SKM-1 treated with dmso at 0.1 percent for 144 hours (cell line): Measurements from ENCODE around the gene TECTA.

Experiments used
- DNase-seq: peaks from one replicate; lab custom pipeline; 2025; ENCODE audit not compliant: unreplicated experiment; lab: John Stamatoyannopoulos, UW

TECTA gene, protein sequence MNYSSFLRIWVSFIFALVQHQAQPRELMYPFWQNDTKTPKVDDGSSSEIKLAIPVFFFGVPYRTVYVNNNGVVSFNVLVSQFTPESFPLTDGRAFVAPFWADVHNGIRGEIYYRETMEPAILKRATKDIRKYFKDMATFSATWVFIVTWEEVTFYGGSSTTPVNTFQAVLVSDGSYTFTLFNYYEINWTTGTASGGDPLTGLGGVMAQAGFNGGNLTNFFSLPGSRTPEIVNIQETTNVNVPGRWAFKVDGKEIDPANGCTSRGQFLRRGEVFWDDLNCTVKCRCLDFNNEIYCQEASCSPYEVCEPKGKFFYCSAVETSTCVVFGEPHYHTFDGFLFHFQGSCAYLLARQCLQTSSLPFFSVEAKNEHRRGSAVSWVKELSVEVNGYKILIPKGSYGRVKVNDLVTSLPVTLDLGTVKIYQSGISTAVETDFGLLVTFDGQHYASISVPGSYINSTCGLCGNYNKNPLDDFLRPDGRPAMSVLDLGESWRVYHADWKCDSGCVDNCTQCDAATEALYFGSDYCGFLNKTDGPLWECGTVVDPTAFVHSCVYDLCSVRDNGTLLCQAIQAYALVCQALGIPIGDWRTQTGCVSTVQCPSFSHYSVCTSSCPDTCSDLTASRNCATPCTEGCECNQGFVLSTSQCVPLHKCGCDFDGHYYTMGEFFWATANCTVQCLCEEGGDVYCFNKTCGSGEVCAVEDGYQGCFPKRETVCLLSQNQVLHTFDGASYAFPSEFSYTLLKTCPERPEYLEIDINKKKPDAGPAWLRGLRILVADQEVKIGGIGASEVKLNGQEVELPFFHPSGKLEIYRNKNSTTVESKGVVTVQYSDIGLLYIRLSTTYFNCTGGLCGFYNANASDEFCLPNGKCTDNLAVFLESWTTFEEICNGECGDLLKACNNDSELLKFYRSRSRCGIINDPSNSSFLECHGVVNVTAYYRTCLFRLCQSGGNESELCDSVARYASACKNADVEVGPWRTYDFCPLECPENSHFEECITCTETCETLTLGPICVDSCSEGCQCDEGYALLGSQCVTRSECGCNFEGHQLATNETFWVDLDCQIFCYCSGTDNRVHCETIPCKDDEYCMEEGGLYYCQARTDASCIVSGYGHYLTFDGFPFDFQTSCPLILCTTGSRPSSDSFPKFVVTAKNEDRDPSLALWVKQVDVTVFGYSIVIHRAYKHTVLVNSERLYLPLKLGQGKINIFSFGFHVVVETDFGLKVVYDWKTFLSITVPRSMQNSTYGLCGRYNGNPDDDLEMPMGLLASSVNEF (N-terminal part only)

DNA sequence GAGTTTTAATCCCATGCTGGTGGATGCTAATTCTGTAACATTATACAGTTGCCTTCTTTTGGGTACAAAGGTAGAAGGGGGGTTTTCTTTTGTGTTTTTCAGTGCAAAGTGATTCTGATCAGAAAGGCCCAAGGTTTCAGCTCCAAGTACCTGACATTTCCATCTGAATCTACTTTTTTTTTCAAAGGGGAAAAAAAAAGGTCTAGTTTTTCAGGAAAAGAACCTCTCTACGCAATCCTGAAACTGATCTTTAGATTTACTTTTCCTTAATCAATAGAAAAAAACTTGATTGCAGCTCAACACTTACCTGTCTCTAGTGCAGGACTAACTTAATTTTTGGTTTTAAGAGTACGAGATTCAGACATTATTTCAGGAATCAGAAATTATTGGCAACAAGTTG lies at the start of gene TECTA:
TSS of gene TECTA (plus strand) at position 301 of the 400 bp plus-strand sequence. CDS start 1,423 bp downstream, outside the sequence.
- no peak for DNase-seq

DNA sequence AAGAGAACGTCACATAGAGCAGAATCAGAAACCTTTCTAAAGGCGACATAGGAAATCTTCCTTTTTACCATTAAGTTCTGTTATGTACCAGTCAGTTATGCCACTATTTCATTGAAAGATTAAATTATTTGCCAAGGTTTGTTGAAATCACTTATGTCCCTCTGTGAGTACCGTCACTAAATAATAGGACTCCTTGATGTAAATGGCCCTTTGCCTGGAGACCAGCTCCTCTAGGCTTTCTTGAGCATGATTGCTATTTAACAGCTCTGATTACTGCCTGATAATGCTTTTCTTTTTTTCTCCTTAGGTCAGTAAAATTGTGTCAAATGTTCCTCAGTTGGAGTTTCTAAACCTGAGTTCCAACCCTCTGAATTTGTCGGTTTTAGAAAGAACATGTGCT lies 47.8 kb upstream of the TECTA start:
- no peak for DNase-seq

DNA sequence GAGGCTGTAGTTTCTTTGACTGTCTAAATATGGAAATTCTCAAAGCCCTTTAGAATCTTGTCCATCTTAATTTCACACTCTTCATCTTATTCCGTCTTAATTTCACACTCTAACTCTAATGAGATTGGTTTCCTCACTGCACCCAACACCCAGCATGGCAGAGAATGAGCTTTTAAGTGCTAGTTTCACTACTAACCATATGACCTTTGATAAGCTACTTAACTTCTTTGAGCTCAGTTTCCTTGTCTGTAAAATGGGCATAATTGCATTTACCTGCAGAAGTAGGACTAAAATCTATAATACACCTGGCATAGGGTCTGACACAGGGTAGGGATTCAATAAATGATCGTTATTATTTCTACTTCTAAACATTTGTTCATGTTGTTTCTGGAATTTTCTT lies 46.8 kb upstream of the TECTA start:
- no peak for DNase-seq

DNA sequence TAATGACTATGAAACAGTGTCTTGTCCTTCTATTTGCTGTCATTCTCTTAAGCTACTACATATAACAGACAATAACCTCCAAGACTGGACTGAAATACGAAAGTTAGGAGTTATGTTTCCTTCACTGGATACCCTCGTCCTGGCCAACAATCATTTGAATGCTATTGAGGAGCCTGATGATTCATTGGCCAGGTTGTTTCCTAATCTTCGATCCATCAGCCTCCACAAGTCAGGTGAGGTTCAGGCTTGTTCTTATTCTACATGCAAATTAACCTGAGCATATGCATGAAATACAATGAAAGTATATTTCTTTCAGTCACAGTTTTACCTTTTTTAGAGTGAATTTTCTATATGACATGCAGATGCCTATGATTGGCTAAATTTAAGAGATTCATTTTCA lies 46.0 kb upstream of the TECTA start:
- no peak for DNase-seq

DNA sequence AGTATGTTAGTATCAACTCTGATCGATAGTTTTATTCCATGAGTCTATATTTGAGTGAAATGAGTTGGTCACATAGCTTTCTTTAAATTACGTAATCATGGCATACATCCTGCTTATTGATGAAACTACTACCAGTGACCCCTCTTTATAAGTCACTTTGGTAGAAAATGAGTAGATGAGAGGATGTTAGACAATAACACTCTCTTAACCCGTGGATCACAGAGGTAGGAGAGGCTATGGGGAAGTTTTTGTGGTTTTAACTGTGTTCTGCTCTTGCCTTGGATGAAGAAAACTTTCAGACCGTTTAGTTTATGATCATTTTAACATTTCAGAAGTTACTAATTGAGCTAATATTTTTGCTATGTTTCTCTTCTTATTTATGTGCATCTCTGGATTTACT lies 43.1 kb upstream of the TECTA start:
- DNase-seq: no peak

DNA sequence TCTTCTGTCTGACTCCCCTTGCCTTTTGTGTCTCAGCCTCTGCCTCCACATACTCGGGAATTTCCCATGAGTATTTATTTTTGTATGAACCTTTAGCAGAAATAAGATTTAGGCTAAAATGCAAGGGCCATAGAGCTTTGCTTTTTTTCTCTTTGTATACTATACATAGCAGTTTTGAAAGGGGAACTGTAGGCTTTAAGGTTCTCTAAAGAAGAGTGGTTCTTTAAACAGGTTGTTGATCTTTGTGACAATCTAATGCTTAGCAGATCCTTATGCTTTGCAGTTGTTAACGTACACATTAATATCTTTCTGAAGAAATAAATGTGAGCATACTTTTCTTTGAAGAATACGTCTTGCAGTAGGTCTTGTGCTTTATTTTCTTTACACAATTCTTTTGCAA lies 42.1 kb upstream of the TECTA start:
- DNase-seq: no peak

DNA sequence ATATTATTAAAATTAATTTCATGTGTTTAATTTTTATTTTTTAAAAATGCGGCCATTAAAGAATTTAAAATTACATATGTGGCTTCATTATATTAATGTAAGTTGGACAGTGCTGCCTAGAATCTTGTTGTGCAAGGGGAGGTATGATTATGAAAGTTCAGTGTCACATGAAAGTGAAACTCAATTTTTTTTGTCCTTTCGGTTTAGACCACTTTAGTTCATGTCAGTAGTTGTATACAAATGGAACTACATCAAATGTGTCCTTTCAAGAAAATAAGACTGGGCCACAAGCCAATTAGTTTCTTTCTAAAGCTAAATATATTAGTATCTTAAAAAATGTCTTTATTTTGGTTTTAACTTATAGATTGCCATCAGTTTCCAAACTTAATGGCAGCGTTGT lies 41.4 kb upstream of the TECTA start:
- no peak for DNase-seq

DNA sequence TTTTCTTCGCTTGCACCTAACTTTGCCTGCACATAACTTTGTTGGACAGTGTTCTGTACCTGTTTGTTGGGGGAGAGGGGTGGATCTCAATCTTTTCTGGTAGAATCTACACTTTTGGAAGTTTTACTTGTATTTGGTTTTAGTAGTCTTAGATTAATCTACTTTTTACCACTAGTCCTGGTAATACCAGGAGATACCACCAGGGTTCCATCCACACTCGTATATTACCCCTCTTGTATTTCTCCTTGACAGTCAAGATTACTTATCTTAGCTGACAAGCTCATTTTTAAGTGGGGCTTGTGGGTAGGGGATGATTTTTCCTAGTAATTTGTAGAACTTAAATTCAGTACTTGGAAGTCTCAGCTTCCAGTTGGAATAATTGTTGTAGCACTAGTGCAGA lies 37.3 kb upstream of the TECTA start:
- DNase-seq: no peak

DNA sequence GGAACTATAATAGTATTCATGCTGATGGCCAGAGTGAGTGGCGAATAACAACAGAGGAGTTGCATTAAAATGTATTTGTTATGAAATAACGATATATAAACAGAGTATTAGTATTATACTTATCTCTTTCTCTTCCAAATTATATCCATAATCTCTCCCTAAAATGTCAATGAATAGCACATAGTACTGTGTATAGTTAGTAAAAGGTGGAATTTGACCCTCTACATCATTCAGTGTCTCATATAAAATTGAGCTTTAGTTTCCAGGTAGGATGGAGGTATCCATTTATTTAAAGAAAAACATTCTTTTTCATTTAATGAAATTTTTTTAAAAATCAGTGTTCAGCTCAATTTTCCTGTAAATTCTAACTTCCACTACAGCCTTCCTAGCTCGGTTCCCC lies 34.4 kb upstream of the TECTA start:
- DNase-seq: no peak

DNA sequence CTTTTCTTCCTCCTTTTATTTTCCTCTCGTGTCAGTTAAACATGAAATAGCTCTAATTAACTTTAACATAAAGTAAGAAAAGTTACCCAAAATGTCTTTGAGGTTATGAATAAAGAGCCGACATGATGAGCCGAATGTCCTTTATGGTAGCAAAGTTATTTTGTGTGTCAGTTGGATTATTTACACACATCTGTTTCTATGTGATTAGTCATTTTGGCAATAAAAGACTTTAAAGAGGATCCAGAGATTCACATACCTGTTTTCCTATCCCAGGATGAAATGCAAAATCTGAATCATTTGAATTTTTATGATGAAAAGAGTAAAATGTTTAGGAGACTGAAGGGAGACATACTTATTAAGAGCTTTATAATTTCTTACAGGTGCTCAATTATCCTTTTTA lies 34.0 kb upstream of the TECTA start:
- no peak for DNase-seq

DNA sequence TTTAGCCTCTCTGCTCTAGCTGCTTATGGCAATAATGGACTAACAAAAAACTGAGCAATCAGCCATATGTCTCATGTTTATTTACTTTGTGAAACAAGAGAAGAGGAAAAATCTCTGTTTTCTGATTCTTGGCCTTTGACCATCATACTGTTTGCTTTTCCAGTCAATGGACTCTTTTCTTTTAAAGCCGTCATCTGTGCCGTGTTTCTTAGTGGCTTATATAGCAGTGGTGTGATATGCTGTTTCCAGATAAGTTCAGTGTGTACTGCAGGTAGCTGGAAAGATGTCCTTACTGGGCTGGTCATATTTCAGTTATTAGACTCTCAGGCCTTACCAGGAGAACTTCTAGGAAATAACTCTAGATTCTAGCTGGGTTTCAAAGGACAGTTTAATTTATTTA lies 33.6 kb upstream of the TECTA start:
- no peak for DNase-seq

DNA sequence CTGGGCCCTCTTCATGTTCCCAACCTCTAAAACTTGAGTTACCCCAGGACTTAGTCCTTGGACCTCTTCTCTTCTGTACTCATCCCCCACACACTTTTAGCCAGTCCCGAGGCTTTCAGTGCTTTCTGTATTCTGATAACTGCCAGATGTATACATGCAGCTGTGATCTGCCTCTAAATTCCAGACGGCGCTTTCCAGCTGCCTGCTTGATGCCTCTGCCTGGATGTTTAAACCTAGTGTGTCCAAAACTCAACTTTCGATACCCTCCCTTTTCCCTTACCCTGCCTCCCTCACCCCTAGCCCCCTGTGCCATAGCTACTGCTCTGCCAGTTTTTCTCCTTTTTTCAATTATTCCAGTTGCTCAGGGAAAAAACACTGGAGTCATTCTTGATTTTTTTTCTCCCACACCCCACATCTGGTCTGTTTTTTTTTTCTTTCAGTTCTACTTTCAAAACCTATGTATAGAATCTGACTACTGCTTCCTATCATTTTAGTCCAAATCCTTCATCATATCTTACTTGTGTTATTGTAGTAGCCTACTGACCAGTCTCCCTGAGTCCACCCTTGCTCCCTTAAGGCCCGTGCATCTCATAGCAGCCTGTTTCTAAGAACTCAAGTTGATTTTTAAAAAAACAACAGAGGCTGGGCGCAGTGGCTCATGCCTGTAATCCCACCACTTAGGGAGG lies 32.9 kb upstream of the TECTA start:
- DNase-seq: no peak

DNA sequence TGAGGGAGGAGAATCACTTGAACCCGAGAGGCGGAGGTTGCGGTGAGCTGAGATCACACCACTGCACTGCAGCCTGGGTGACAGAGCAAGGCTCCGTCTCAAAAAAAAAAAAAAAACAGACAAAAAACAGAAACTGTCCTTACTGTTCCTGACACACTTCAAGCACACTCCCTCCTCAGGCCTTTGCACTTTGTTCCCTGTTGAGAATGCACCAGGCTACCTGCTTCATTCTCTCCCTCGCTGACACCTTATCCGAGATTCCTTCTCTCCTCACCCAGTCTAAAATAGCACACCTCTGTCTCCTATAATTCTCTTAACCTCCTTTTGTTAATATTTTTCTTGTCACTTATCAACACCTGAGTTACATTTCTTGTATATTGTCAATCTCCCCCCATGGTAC lies 32.3 kb upstream of the TECTA start:
- DNase-seq: no peak

DNA sequence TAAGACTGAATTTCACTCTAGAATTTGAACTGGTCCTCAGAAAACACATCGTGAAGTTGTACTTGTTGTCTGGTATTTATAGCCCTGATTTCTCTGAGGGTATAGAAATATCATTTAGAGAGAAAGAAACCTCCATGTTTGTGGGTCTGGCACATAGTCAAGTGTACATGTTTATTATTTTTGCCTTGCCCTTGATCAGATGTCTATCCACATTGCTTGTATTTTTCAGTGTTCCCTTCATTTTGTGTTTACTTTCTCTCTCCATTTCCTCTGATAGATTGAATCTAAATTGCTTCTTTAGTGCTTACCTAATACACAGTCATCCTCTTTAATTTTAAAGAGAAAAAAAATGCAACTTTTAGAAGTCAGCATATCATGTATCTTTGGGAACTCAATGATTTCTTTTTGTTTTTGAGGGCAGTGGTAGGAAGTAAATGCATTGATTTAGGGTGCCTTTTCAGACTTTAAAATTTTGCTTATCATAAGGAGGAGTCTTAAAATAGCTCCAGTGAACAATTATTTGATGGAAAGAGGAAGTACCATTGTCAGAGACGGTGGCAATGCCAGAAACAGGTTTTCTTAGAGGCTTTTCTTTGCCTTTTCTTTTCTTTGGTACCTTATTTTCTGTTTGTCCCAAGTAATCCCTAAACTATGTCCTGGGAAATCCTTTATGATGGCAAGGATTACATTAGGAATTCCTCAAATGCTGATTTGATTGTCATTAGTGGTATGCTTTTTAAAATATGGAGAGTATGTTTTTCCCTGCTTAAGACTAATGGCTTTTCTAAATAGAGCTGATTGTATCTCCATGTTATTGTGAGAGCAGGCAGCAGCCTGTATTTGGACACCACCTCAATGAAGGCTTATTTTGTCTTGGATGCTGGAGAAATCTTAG lies 29.8 kb upstream of the TECTA start:
- DNase-seq: no peak

DNA sequence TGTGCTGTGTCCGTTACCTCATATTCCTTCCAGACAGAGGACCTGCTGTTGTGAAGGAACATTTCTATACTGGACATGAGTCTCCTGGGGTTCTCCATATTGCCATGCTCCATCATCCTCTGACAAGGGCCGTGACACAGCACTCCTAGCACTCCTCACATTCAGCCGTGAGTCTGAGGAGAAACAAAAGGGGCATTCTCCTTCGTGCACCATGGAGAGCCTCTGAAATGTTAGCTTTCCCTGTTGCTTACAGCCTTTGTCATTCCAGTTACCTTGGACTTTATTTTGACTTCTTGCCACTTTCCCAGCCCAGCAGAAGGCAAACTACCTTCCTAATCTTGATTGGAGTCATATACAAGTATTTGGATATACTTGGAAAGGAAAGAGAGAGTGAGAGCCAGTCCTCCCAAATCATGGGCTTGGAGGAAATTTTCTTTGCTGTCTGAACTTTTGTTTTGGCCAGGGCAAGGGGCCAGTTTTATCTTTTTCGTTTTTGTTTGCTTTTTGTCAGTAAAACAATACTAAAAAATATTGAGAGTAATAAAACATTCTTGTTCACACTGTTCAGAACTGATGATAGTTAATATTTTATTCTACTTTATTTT lies 29.1 kb upstream of the TECTA start:
- no peak for DNase-seq

DNA sequence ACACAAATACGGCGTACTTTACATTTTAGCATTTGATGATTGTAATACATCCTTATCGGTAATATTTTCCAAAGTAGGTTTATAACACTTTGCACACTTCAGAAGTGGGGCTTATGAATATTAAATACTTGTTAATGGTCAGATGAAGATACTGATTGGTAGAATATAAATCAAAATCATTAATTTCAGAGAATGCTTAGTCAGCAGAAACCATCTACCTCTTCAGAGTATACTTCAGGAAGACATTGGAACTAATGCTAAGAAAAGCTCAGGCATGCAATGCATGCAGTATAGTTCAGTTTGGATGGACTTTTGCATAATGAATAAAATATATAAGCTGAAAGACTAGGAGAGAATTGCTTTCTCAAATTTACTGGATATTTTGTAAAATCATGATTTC lies 19.7 kb upstream of the TECTA start:
- no peak for DNase-seq

DNA sequence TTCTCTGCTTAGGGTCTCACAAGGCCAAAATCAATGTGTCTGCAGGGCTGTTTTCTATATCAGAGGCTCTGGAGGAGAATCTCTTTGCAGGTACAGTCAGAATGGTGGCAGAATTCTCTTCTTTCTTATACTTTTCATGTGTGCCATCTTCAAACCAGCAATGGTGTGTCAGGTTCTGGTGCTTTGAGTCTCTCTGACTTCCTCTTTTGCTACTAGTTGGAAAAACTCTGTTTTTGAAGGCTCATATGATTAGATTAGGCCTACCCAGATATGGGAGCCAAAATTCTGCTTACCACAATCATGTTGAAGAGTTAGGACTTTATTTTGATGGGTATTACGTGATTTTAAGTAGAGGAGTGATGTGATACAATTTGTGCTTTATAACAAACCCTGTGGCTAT lies 18.8 kb upstream of the TECTA start:
- no peak for DNase-seq

DNA sequence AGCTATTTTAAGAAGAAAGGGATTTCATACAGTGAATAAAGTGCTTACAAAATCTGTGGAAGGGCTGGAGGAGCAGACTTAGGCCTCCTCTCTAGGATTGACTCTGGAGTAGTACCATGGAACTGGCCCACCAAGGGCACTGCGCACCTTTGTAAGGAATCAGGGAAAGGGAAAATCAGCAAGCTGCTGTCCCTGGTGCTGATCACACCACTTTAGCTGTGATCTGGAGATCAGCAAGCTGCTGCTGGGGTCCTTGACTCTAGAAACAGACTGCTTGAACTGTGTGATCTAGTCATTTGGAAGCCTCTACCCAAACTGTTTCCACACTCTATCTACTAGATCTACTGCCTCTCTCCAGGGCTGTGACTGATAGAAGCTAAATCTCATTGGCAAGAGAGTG lies 18.4 kb upstream of the TECTA start:
- no peak for DNase-seq

DNA sequence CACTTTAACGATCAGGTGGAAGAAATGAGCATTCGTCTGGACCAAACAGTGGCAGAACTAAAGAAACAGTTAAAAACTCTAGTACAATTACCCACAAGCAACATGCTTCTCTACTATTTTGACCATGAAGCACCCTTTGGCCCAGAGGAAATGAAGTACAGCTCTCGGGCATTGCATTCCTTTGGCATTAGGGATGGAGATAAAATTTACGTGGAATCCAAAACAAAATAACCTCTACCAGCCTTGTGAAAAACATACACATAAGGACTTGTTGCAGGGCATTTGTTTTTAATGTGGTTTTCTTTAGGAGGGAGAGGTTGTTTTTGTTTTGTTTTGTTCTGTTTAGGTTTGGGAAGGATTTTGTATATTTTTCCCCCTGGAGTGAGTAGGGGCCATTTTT lies 14.2 kb upstream of the TECTA start:
- no peak for DNase-seq

DNA sequence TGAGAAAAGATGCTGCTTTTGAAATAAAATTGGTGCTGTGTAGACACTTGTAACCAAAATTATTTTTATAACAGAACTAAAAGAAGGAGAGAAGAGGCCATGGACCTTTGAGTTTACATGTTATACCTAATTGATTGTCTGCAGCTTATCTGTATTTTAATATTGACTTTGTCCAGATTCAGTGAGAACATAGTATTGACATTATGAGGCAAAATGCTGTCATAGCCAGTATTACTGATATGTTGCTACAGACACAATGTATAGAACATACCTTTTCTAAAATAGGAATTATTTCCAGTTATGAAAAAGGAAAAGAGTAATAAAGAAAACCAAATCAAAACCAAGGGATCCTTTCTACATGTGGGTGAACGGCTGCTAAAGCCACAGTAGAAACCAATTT lies 11.5 kb upstream of the TECTA start:
- no peak for DNase-seq
